ENCODE results near the gene DNM3. TPM values are rescaled to one million over a fixed set of nuclear protein-coding genes. Genes with fewer than 3 reads are reported as not detected.

Gene DNM3
- total and polyA plus RNA-seq, 2 experiments from 2014 or later: 5.2 to 12.2 TPM

DNA sequence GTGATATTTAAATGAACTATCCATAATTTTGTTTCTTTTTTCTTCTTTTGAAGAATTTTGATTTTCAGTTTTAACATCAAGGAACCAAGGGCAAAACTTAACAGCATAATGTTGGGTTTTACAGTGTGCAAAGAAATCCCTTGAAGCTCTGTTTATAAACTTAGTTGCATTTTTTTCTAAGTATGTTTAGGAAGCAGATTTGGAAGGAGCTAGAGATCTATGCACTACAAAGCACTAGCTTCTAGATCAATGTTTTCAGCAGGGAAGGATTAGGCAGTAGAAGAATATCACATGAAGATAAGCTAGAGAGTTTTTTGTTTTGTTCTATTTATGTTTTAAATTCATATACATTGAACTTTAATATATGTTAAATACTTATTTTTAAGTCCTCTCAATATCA lies 328.5 kb downstream of the DNM3 start (continued):
- TF ChIP-seq EZH2phosphoT487 (IDR thresholded peaks at IDR 0.05; ENCODE audit: unreplicated experiment): no peak
- no peak for TF ChIP-seq JUNB (IDR thresholded peaks at IDR 0.05; ENCODE audit: unreplicated experiment)
- no peak for TF ChIP-seq POLR2AphosphoS5 (IDR thresholded peaks at IDR 0.05; ENCODE audit: low read depth)
- TF ChIP-seq NANOG (IDR thresholded peaks at IDR 0.05; ENCODE audit: borderline replicate concordance): no peak
- TF ChIP-seq STAT1 (IDR thresholded peaks at IDR 0.05; ENCODE audit: unreplicated experiment): no peak
- TF ChIP-seq, protein P1, sequence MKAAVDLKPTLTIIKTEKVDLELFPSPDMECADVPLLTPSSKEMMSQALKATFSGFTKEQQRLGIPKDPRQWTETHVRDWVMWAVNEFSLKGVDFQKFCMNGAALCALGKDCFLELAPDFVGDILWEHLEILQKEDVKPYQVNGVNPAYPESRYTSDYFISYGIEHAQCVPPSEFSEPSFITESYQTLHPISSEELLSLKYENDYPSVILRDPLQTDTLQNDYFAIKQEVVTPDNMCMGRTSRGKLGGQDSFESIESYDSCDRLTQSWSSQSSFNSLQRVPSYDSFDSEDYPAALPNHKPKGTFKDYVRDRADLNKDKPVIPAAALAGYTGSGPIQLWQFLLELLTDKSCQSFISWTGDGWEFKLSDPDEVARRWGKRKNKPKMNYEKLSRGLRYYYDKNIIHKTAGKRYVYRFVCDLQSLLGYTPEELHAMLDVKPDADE (IDR thresholded peaks at IDR 0.05): no peak
- TF ChIP-seq ZNF114 (CRISPR knock-in tag; IDR thresholded peaks at IDR 0.05): no peak
- no peak for TF ChIP-seq ZNF331 (CRISPR knock-in tag; IDR thresholded peaks at IDR 0.05; ENCODE audit: low read depth)
- TF ChIP-seq CREB1 (CRISPR knock-in tag; IDR thresholded peaks at IDR 0.05; ENCODE audit: low read depth): no peak
- no peak for TF ChIP-seq CTCF (conservative IDR thresholded peaks at IDR 0.05; ENCODE audit: low read depth in 2 of 2)
- no peak for TF ChIP-seq EZH2 (IDR thresholded peaks at IDR 0.05; ENCODE audit: low read depth, unreplicated experiment)

- Mint-ChIP-seq H3K27ac (no peak overlapping the region), H3K4me3 (no peak overlapping the region), H3K36me3 (ENCODE audit: low read depth) (no peaks in the 10 kb centered on the region), H3K4me1 (no peaks in the 10 kb centered on the region), H3K27me3 (ENCODE audit: insufficient read depth, low read depth, poor library complexity) (no peaks in the 10 kb centered on the region), H3K9me3 (no peaks in the 10 kb centered on the region)
- H3K4me1 ChIP-seq (ENCODE audit: insufficient read depth): no peaks in the 10 kb centered on the region
- no peaks in the 10 kb centered on the region for H3K36me3 ChIP-seq (ENCODE audit: insufficient read depth)
- ATAC-seq (no peak), DNase-seq (ENCODE audit: low spot score) (no peak)
- no peaks in the 10 kb centered on the region for H4K20me1 ChIP-seq (replicated peaks; ENCODE audit: insufficient read depth)
- H3K27ac ChIP-seq (ENCODE audit: low read depth): no peak overlapping the region
- no peaks in the 10 kb centered on the region for H3F3A ChIP-seq (replicated peaks; ENCODE audit: low read depth)
- no peak overlapping the region for H3K4me2 ChIP-seq
- H3K4me3 ChIP-seq: no peak overlapping the region
- no peaks in the 10 kb centered on the region for H3K27me3 ChIP-seq (ENCODE audit: insufficient read depth)
- no peak overlapping the region for H2AFZ ChIP-seq
- no peaks in the 10 kb centered on the region for H3K9me2 ChIP-seq (ENCODE audit: insufficient read depth)
- H3K79me2 ChIP-seq (replicated peaks; ENCODE audit: insufficient read depth): no peaks in the 10 kb centered on the region
- TF ChIP-seq JUNB (IDR thresholded peaks at IDR 0.05; ENCODE audit: unreplicated experiment): no peak
- TF ChIP-seq, protein P1 (IDR thresholded peaks at IDR 0.05): no peak
- TF ChIP-seq EZH2phosphoT487 (IDR thresholded peaks at IDR 0.05; ENCODE audit: unreplicated experiment): no peak
- TF ChIP-seq CREB1 (CRISPR knock-in tag; IDR thresholded peaks at IDR 0.05; ENCODE audit: low read depth): no peak
- no peak for TF ChIP-seq CTCF (conservative IDR thresholded peaks at IDR 0.05; ENCODE audit: low read depth in 2 of 2)
- no peak for TF ChIP-seq EZH2 (IDR thresholded peaks at IDR 0.05; ENCODE audit: low read depth, unreplicated experiment)
- TF ChIP-seq POLR2AphosphoS5 (IDR thresholded peaks at IDR 0.05; ENCODE audit: low read depth): no peak
- no peak for TF ChIP-seq STAT1 (IDR thresholded peaks at IDR 0.05; ENCODE audit: unreplicated experiment)
- TF ChIP-seq REST (IDR thresholded peaks at IDR 0.05; ENCODE audit: unreplicated experiment): no peak
- no peak for TF ChIP-seq ZNF114 (CRISPR knock-in tag; IDR thresholded peaks at IDR 0.05)
- TF ChIP-seq NANOG (IDR thresholded peaks at IDR 0.05; ENCODE audit: borderline replicate concordance): no peak
- TF ChIP-seq ZNF331 (CRISPR knock-in tag; IDR thresholded peaks at IDR 0.05; ENCODE audit: low read depth): no peak
Measured at GRCh38 chr1:172172352-172172831, 331.1 kb downstream of the DNM3 start.
